Spleen (tissue), 7 donors: Measurements from ENCODE around the gene COL9A3.

Experiments
- POLR2A ChIP-seq, 3 donors: fragments of 450-650 bp; IDR thresholded peaks; one replicate each; pipeline ENCODE4 v1.5.1; 2017; ENCODE audit warnings: antibody characterized with exemption in 3 of 3, mild to moderate bottlenecking in 1 of 3
- TF ChIP-seq, protein P1 (sequence below), 11 experiments: fragments of 200-600 bp in 7 of 11; fragments of 450-650 bp in 4 of 11; sonication (generic) in 4 of 11; IDR thresholded peaks in 8 of 11; conservative IDR thresholded peaks in 3 of 11; 1 replicate in 7 of 11; 2 replicates in 4 of 11; pipeline versions ENCODE4 v1.4.0 to v1.8.0; 2016 to 2021; ENCODE audit warnings: antibody characterized with exemption in 11 of 11, inconsistent platforms in 4 of 11, mild to moderate bottlenecking in 1 of 11
- donor health status: DM: no; HTN: no; CAD: no; lungs with moderate emphysema.
- donor health status: DM: no; HTN: no; CAD: no.
- donor health status: DM: no; HTN: no; CAD: no.

DNA sequence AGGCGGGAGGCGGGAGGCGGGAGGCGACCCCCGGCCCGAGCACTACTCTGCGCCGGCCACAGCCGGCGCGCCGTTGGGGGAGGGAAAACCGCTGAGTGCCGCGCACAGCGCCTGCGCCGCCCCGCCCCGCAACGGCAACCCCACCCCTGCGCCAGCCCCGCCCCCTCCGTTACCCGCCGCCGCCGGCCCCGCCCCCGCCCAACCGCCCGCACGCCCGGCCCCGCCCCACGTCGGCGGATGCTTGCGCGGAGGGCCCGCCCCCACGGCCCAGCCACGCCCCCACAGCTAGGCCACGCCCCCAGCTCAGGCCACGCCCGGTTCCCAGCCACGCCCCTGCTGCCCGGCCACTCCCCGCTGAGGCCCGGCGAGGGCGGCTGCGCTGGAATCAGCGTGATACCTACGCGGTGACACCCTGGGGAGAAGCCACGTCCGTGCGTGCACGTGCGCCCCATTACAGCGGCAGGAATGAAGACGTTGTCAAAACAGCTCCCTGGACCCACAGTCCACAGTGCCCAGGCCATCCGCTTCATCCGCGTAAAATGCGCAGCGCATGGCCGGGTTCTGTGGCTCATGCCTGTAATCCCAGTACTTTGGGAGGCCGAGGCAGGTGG is 45.0 kb downstream of the COL9A3 start, which contains the start of gene TCFL5:
- TF ChIP-seq, protein P1, sequence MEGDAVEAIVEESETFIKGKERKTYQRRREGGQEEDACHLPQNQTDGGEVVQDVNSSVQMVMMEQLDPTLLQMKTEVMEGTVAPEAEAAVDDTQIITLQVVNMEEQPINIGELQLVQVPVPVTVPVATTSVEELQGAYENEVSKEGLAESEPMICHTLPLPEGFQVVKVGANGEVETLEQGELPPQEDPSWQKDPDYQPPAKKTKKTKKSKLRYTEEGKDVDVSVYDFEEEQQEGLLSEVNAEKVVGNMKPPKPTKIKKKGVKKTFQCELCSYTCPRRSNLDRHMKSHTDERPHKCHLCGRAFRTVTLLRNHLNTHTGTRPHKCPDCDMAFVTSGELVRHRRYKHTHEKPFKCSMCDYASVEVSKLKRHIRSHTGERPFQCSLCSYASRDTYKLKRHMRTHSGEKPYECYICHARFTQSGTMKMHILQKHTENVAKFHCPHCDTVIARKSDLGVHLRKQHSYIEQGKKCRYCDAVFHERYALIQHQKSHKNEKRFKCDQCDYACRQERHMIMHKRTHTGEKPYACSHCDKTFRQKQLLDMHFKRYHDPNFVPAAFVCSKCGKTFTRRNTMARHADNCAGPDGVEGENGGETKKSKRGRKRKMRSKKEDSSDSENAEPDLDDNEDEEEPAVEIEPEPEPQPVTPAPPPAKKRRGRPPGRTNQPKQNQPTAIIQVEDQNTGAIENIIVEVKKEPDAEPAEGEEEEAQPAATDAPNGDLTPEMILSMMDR (IDR thresholded peaks at IDR 0.05 in 8 of 11, conservative IDR thresholded peaks at IDR 0.05 in 3 of 11) = peak in 1 of 11 experiments; percentile 12
- no peak for TF ChIP-seq POLR2A (IDR thresholded peaks at IDR 0.05)
